GM21390 (cell line): ENCODE data around the gene SIAH3.

ENCODE experiments used
- ATAC-seq: cut with Tn5 transposase; IDR thresholded peaks from one replicate; pipeline ENCODE4 v1.9.1; 2021; ENCODE audit not compliant: unreplicated experiment

The SIAH3 gene

DNA sequence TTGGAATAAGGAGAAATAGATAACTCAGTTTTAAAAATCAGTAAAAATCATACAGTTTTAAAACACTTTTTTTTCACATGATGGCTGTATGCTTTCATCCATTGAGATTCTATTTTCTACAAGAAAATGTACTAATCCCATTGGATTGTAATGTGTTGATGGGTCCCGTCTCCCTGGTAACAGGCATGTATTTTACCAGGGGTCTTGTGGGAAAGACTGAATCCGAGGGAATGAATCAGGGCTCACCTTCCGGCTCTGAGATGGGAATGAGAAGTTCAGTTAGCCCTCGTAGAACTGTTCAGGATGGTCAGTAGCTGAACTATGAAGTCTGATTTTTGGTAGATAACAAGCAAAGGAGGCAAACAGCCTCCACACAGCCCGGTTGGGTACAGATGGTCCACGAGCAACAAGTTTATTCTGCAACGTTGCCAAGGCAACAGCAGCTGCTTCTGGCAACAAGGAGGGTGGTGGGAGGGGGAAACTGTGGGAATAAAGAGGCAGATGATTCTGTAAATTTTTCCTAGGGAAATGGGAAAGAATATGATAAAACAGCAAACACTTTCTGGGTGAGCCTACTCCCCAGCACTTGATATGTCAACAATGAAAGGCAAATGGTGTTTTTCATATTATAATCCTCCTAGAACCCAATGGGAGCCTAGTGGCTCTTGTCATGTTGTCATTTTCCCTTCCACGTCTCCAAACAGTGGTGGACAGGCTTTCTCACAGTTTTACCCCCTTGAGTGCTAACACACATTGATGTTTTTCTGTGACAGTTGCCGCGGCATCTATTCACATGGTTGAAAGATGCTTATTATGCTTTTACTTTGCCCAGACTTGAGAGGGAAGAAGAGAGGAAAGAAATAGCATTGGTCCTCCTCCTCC is 12.4 kb upstream of the SIAH3 start:
- ATAC-seq, result no peak

DNA sequence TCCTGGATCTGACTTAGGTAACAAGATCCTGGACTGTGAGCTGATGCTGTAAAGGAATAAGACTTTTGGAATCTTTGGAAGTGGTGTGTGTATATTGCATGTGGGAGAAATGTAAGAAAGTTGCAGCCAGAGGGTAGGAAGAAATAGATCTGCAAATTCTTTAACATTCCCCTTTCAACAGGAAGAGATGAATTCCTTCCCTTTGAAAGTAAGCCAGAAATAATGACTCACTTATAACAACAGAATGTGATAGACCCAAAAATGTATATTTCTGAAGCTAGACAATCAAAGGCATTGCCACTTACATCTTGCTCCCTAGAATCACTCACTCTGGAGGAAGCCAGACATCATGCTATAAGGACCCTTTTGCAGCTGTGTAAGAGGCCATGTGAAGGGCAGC is 9.8 kb upstream of the SIAH3 start:
- no peak for ATAC-seq

DNA sequence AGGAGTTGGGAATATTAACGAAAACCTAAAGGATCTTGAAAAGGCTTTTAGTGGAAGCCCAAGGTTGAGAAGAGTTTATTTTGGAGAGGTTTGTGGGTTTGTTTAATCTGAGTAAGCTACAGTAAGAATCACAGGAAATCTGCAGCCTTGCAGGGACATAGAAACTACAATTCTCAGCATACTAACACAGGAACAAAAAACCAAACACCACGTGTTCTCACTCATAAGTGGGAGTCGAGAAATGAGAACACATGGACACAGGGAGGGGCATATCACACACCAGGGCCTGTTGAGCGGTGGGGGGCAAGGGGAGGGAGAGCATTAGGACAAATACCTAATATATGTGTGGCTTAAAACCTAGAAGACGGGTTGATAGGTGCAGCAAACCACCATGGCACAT is 8.7 kb upstream of the SIAH3 start:
- ATAC-seq, result no peak

DNA sequence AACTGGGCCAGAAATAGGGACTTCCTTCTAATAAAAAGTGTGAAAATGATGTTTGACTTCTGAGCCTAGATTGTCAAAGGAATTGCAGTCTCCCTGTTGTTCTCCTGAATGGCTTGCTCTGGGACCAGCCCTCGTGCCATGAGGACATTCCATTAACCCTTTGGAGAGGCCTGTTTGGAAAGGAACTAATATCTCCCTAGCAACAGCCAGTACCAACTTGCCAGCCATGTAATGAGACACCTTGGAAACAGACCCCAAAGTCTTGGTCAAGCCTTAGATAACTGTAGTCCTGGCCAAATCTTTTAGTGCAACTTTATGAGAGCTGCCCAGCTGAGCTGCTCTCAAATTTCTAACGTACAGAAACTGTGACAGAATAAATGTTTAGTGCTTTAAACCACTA is 8.2 kb upstream of the SIAH3 start:
- no peak for ATAC-seq

DNA sequence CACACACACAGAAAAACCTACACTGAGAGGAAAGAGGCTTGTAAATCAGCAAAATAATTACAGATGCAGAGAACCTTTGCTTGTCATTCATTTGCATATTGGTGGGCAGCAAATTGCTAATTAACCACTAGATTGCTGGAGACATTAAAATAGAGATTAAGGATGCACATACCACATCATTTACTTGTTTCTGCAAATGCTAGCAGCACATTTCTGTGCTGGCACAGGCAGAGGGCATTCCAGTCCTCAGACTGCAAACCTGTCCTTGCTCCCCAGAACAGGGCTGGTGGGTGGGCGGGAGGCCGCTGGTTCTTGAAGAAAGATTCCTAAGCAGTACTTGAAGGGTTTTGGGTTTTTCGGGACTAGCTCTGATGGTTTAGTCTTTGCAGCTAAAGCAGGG is 941 bp upstream of the SIAH3 start:
- ATAC-seq, result no peak

DNA sequence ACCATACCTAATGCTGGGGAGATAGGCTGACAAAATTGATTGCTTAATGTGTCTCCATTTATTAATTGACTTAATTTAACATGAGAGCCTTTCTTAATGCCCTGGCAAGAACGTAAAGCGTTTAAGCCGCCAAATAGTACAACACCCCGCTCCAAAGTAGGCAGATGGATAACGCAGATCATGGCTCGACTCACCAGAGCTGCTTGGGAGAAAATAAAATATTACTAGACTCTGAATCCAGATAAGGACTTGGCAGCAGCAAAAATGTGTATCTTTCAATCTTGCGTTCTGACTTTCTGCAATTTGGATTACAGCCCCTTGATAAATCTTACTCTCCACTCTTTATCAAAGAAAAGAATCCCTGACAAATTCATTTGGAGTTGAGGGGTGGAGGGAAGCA is 403 bp upstream of the SIAH3 start:
- ATAC-seq, result no peak

DNA sequence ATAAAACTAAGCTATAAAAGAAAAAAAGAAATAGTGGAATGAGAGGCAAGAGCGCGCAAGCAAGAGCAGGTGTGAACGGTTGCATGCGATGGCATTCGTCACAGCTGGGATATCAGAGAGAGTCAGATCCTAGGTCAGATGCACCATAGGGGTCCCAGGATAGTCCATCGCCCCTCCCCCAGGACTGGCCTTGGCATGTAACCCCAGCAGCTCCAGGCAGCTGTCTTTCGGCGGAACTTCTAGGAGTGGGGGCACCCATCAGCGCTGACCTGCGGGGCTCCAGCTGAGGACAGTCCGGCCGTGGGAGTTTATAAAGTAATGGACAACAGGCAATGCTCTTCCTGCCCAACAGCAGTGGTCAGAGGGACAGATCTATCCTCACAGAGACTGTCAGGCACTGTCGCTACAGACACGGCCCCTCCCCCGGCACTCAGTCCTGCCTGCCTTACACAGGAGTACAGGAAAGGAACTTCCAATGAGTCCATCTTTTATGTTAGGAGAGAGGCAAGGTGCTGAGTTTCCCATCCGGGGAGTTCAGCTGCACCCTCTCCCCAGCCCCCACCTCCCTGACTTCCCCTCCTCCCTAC is 1.4 kb downstream of the SIAH3 start:
- ATAC-seq, result no peak

DNA sequence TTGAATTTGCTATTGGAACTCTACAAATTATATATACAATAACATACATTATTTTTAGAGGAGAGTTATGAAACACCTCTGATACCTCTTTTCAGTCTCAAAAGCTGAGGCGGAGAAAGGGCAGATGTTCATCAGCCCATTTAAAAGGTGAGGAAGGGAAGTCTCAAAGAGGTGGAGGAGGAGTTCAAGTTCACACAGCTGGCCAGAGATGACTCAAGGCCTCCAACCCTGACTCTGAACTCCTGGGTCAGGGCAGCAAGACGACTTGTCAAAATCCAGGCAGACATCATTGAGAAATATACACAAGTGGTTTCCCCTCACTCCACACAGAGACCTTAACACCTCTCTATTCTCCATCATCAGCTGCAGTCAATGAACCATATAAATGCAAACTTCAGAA is 2.1 kb downstream of the SIAH3 start:
- ATAC-seq, result no peak

DNA sequence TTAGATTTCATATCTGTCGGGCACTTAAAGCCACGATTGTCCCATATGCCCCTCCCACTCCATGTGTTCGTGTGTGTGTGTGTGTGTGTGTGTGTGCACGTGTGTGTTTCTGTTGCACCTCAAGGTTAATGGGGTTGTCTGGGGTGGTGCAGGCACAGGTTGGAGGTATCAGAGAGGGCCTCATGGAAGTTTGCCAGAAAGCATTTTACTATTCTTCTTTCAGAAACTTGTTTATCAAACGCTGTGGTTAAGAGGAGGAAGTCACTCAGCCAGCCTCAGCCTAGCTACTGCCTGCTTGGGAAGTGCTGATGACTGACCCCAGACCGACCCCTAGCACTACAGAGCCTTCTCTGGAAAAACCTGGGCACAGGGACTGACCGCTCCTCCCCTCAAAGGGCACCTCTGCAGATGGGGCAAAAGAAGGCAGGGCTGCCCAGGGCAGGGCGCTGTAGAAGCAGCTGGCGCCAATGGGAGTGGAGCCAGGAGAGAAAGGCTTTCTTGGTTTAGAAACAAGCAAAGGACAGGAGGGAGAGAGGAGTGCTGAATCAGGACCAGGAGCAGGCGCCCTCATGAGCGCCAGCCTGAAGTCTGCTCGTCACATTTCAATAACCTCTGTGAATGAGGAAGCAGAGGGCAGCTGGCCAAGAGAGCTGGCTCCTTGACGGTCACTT is 3.9 kb downstream of the SIAH3 start:
- peak; percentile 71 for ATAC-seq

DNA sequence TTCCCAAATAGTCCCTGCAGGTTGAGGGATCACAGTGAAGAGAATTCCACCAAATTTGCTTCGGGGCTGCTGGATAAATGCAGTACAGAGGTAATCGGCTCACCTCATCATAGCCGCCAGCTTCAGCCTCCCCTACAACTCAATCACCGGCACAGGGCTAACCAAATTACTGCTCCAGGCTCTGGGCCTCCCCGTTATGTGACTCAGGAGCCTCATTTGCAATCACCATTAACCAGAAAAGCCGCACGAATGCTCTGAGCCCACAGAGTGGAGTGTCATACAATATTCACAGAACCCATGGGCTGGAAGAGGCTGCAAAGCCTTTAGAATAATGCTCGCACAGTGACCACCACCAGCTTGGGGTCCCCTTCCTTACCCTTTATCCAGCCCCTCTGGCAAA is 4.9 kb downstream of the SIAH3 start:
- ATAC-seq, result no peak

DNA sequence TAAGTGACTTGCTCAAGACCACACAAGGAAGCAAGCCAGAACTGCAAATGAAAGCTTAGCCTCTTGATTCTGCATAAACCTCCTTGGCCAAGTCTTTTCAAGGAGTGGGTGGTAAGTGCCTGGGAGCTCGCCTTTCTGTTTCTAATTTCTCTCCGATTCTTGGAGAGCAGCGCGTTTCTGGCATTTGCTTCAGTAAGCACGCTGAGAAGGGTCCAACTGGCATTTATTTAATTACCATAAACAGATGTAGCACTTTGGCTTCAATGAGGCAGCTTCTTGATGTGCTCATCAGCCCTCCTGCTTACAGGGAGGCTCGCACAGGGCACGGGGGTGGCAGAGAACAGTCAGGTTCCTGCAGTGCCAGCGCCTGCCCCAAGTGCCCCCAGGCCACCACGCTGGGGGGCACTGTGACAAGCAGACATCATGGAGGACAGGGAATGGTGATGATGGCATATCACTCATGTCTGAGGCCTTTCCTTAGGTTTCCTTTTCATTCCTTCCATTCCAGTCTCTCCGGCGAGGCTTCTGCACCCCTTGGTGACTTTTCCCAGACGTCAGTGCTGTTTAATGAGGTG is 13.3 kb downstream of the SIAH3 start:
- no peak for ATAC-seq

DNA sequence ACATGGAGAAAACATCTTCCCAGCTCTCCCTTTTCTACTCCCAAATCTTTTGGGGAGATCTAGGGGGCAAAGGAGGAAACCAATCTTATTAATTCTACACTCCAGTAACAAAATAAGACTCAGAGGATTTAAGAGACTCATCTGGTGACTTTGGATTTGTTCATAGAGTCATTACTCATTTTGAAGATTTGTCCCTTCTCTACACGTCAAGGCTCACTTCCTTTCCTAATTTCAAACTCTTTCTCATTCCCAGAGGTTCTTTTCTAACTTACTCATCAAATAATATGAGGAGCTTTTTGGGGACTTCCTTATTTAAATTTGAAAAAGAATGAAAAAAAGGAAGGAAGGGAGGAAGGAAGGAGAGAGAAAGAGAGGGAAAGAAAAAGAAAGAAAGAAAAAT is 14.4 kb downstream of the SIAH3 start:
- ATAC-seq, result no peak

DNA sequence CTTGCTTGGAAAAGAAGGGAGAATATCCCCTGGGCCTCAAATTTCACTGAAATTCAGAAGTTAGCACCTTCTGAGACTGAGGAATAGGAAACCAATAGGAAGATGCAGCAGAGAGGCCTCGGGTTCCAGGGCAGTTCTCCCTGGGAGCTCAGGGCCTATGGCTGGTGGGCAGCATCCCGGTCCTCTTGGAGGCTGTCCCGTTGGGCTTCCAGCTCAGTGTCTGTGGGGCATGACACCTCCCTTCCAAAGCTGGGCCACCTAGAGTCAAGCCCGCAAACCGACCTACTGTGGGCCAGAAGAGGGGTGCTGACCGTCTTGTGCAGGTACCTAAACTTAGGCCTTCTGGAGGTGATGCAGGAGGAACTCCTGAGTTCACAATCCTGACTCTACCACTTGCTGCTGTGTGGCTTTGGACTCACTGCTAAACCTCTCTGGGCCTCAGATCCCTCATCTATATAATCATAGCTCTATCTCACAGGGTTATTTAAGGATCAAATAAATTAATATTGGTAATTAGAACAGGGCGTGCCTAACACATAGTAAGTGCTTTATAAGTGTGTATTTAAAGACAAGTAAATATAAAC is 17.1 kb downstream of the SIAH3 start:
- ATAC-seq, result no peak

DNA sequence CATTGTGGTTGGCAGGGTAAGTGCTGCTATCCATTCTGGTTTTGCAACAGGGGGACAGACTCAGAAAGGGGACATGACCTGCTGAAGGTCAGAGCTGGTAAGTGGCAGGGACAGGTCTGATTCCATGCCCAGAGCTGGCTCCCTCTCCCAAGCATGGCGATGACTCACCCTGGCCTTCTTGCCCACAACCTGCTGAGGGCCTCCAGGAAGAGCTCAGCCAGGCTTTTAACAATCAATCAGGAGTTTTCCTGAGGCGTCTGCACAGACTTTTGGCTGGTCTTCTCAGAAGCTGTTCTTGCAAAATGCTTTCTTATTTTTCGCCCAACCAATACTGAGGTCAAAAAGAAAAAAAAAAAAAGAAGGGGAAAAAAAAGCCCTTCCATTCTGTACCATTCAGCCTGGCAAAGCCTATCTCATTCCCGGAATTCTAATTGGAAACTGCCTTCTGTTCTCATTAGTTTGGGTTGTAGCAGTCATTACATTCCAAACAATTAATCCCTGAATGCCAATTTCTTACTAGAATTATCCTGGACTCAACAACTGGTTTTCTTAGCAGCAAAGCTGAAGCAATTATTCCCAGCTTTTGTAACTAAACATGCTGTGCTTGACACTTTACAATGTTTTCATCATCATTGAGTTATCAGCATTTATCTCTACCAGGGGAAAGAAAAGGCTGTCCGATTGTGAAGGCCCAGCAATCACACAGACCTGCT is 17.7 kb downstream of the SIAH3 start:
- ATAC-seq, result no peak

DNA sequence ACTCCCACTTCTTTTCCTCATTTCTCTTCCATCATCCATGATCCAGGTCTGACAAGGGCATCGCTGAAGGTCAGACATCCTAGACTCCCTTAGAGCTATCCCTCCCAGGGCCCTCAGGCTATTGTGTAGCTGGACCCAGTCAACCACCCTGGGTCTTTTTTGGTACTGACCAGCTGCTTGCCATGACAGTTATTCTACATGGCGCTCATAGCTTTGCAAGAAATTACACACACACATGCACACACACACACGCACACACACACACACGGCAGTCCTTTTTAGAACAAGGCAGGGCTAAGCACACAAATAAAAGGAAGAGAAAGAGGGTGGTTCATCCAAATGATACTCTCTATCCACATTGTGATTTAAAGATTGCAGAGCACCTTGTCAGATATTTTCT is 18.3 kb downstream of the SIAH3 start:
- no peak for ATAC-seq

DNA sequence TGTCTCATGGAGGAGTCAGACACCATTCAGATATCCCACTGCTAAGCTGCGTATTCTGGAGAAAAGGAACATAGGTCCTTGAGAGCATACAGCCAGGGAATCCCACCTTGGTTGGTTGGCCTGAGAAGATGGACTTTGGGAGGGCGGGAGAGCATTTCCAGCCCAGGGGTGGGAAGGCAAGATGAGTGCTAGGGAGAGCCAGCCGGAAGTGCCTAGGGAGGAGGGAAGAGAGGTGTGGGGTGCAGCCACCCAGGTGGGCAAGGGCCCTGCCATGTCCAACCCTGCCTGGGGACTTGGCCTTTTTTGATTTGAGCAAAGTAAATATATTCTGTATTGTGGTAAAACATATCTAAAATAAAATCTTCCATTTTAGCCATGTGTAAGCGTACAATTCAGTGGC is 19.7 kb downstream of the SIAH3 start:
- no peak for ATAC-seq

DNA sequence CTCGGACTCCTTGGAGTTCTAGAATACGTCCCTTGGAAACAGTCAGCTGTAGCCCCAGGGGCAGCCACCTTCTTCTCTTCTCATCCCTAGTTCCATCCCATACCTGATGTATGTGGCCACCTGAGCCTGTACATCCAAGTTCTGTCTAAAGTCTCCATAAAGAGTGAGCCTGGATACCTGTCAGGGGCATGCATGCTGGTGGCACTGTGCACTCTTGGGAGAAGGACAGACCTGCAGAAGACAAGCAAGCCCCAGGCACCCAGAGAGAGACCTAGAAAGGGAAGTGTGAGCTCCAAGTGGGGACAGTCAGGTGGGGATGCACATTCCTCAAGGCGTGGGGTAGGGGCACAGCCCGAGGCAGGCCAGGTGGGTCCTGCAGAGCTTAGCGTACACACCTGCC is 21.4 kb downstream of the SIAH3 start:
- no peak for ATAC-seq

DNA sequence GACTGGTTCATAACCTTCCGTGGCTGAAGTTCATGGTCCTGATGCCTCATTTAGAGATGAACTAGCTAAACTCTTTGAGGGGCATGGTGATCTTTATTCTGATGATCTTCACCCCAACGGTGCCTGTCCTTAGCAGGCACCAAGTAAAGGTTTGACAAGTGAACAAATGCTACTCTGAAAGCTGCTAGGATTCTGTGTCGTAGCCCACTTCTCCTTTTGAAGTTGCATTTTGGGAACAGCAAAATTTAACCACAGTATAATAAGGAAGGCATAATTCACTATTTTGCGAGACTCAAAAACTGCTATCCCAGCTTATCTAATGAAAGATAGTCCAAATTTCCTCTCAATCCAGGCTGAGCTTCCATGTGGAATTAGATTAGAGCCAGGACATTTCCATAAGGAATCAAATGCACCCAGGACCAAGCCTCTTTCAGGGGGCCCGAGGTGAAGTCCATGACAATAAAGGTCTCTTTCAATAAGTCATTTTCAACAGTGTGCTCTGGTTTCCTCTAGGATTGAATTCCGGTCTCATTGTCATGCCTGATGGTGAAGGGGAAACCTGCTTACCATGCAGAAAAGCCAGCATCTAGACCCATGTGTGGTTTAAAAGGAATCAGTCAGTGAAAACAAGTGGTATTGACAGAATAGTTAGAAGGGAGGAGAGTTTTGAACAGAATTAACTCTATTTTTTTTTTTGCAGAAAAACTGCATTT is 23.1 kb downstream of the SIAH3 start:
- ATAC-seq, result no peak

DNA sequence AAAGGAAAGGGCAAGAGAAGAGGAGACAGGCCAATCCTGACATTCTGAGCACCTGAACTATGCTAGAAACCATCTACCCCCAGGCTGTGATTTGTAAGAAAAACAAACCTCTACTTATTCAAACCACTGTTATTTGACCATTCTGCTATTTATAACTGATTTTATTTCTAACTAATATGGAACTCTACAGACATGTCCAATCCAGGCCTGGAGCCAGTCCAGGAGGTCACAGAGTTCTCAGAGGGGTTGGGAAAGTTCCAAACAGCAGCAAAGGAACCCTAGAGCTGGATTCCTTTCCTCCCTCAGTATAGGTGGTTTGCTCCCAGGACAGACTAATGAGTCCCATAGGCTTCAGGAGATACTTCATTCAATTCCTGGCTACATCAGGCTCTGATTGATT is 24.2 kb downstream of the SIAH3 start:
- ATAC-seq, result no peak

DNA sequence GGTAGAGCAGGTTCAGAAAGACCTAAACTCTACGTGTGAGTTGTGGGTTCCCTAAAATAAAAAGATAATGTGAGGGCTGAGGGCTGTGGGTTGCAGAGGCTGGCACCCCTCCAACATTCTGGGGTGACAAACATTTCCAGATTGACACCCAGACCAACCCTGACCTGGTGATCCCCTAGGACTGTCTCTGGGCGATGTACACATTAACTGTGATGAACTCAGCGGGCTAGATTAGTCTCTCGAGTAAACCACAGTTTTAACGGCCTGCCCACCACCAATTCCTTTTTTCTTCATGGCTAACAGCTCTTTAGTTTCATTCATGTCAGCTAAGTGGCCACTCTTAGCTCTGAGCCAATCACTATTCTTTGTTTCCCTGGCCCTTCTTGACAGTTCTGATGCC is 24.8 kb downstream of the SIAH3 start:
- ATAC-seq, result no peak

DNA sequence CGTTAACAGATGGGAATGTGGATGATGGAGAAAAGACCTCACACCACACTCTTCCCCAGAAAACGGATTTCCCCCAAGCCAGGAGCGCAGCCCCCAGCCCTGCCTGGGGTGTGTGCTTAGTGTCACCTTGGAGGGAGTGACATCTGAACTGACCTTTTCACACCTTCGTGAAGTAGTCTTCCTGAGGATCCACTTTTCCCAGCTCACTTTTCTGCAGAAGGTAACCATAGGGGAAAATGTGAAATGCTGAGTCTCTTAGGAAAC is 26.2 kb downstream of the SIAH3 start:
- ATAC-seq, result no peak
